Endothelial cell (in vitro differentiated cells): Measurements from ENCODE around the gene TGIF2. TPM values are rescaled to one million over a fixed set of nuclear protein-coding genes. Genes with fewer than 3 reads are reported as not detected.
"Not testable (repeated sequence)": the region's sequence is repeated elsewhere in the genome, so short reads cannot be mapped to it uniquely, and the experiment has no call there.

Source experiments
- DNase-seq: peaks from one replicate; pipeline ENCODE4 v3.0.0; 2021; ENCODE audit warnings: low spot score
- H3K27ac Mint-ChIP-seq: one replicate; pipeline ENCODE4 v1.8.0; 2021; ENCODE audit warnings: mixed read lengths, inconsistent platforms; ENCODE audit not compliant: unreplicated experiment
- H3K27me3 Mint-ChIP-seq: one replicate; pipeline ENCODE4 v1.8.0; 2021; ENCODE audit warnings: mild to moderate bottlenecking, moderate library complexity, mixed read lengths, inconsistent platforms; ENCODE audit not compliant: unreplicated experiment
- H3K36me3 Mint-ChIP-seq: one replicate; pipeline ENCODE4 v1.8.0; 2021; ENCODE audit warnings: mild to moderate bottlenecking, low read depth, mixed read lengths, inconsistent platforms; ENCODE audit not compliant: unreplicated experiment
- H3K4me1 Mint-ChIP-seq: one replicate; pipeline ENCODE4 v1.8.0; 2021; ENCODE audit warnings: mild to moderate bottlenecking, mixed read lengths, inconsistent platforms; ENCODE audit not compliant: unreplicated experiment
- H3K4me3 Mint-ChIP-seq: one replicate; pipeline ENCODE4 v1.8.0; 2021; ENCODE audit warnings: mild to moderate bottlenecking, mixed read lengths, inconsistent platforms; ENCODE audit not compliant: unreplicated experiment
- H3K9me3 Mint-ChIP-seq: one replicate; pipeline ENCODE4 v1.8.0; 2021; ENCODE audit warnings: mixed read lengths, inconsistent platforms; ENCODE audit not compliant: unreplicated experiment
- CTCF ChIP-seq: fragments of 200-600 bp; sonication (generic); IDR thresholded peaks from one replicate; pipeline ENCODE4 v1.5.0; 2021; ENCODE audit warnings: antibody characterized with exemption; ENCODE audit not compliant: unreplicated experiment
- total RNA-seq: library from RNA; stranded (reverse); fragmentation: NEBNext Ultra II Directional; extraction: Animal tissue kit (Norgen Biotek cat#: 25700); gene quantifications from one replicate; pipeline ENCODE4 v1.2.1, GENCODE V29; 2021; ENCODE audit not compliant: unreplicated experiment

TGIF2 gene
- total RNA-seq, 1 donor from 2014 or later: 43.7 TPM

- Mint-ChIP-seq H3K27me3 (peaks cover 15% of the 10 kb centered on the region), H3K9me3 (no peaks in the 10 kb centered on the region), H3K4me3 (no peak overlapping the region), H3K4me1 (no peaks in the 10 kb centered on the region), H3K27ac (no peak overlapping the region), H3K36me3 (peaks cover 7% of the 10 kb centered on the region)
- DNase-seq: no peak
- no peak for TF ChIP-seq CTCF
Measured at GRCh38 chr20:36549942-36550789, 23.2 kb upstream of the TGIF2 start.

- no peak for DNase-seq
- Mint-ChIP-seq H3K36me3 (peaks cover 7% of the 10 kb centered on the region), H3K27ac (no peak overlapping the region), H3K27me3 (peaks cover 13% of the 10 kb centered on the region), H3K4me1 (no peaks in the 10 kb centered on the region), H3K4me3 (no peak overlapping the region), H3K9me3 (no peaks in the 10 kb centered on the region)
- no peak for TF ChIP-seq CTCF
Measured at GRCh38 chr20:36550790-36551299, 22.6 kb upstream of the TGIF2 start.

- H3K36me3 Mint-ChIP-seq: no peaks in the 10 kb centered on the region
- no peak overlapping the region for H3K4me3 Mint-ChIP-seq
- H3K27ac Mint-ChIP-seq: no peak overlapping the region
- DNase-seq: no peak
- no peak for TF ChIP-seq CTCF
- no peaks in the 10 kb centered on the region for H3K4me1 Mint-ChIP-seq
- no peaks in the 10 kb centered on the region for H3K9me3 Mint-ChIP-seq
- peaks cover 7% of the 10 kb centered on the region for H3K27me3 Mint-ChIP-seq
Measured at GRCh38 chr20:36555248-36555647, 18.1 kb upstream of the TGIF2 start.

GRCh38 chr20:36562724-36563123 is 10.7 kb upstream of the TGIF2 start:
- H3K36me3 Mint-ChIP-seq: peaks cover 4% of the 10 kb centered on the region
- H3K4me3 Mint-ChIP-seq: no peak overlapping the region
- no peaks in the 10 kb centered on the region for H3K4me1 Mint-ChIP-seq
- no peak overlapping the region for H3K27ac Mint-ChIP-seq
- DNase-seq: no peak
- TF ChIP-seq CTCF: no peak
- H3K27me3 Mint-ChIP-seq: peaks cover 2% of the 10 kb centered on the region
- H3K9me3 Mint-ChIP-seq: no peaks in the 10 kb centered on the region

- no peaks in the 10 kb centered on the region for H3K9me3 Mint-ChIP-seq
- no peak overlapping the region for H3K4me3 Mint-ChIP-seq
- H3K36me3 Mint-ChIP-seq: peaks cover 4% of the 10 kb centered on the region
Measured at GRCh38 chr20:36563374-36563773, 10.0 kb upstream of the TGIF2 start.

GRCh38 chr20:36564078-36564725 is 9.2 kb upstream of the TGIF2 start:
- not testable (repeated sequence) for H3K9me3 Mint-ChIP-seq, DNase-seq, H3K27me3 Mint-ChIP-seq

More at GRCh38 chr20:36563374-36563773, 10.0 kb upstream of the TGIF2 start:
- no peak for DNase-seq
- H3K27me3 Mint-ChIP-seq: peaks cover 2% of the 10 kb centered on the region
- no peak overlapping the region for H3K27ac Mint-ChIP-seq
- no peak for TF ChIP-seq CTCF
- H3K4me1 Mint-ChIP-seq: no peaks in the 10 kb centered on the region

GRCh38 chr20:36564726-36565121 is 8.7 kb upstream of the TGIF2 start:
- not testable (repeated sequence) for H3K27ac Mint-ChIP-seq

More at GRCh38 chr20:36564078-36564725, 9.2 kb upstream of the TGIF2 start:
- not testable (repeated sequence) for H3K36me3 Mint-ChIP-seq, H3K4me3 Mint-ChIP-seq, H3K27ac Mint-ChIP-seq, H3K4me1 Mint-ChIP-seq

More at GRCh38 chr20:36564726-36565121, 8.7 kb upstream of the TGIF2 start:
- H3K36me3 Mint-ChIP-seq, H3K4me1 Mint-ChIP-seq, H3K27me3 Mint-ChIP-seq, H3K9me3 Mint-ChIP-seq, DNase-seq: not testable (repeated sequence)
- H3K4me3 Mint-ChIP-seq: peak overlapping the region; percentile 62
